ENCODE measurements around the gene SH3TC1. TPM values are rescaled to one million over a fixed set of nuclear protein-coding genes. Genes with fewer than 3 reads are reported as not detected.

SH3TC1 gene
- total RNA-seq, 2 experiments from 2014 or later, result 119 to 127 TPM

DNA sequence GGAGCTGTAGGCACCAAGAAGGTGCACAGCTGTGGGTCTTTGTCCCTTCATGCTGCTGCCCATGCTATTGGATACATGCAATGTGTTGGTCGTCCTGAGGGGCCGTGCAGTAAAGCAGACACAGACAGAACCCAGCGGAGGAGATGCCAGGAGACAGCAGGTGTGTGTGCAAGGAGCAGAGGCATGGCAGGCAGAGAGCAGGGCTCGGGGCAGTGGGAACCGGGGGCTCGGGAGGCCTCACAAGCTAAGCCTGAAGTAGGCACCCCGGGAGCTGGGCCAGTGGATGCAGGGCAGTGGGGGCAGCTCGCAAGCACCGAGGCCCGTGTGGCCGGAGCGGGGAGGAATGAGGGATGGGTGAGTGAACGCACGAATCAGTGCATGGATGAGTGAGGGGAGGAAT is 83.7 kb downstream of the SH3TC1 start:
- no peak overlapping the region for H3K4me3 ChIP-seq (ENCODE audit: low read length)
- no peaks in the 10 kb centered on the region for H3K9me3 Mint-ChIP-seq
- CTCF ChIA-PET, result no interaction called here
- no peaks in the 10 kb centered on the region for H3K27me3 Mint-ChIP-seq
- no peaks in the 10 kb centered on the region for H3K36me3 ChIP-seq (ENCODE audit: insufficient read depth, low read length)
- TF ChIP-seq, protein P1, sequence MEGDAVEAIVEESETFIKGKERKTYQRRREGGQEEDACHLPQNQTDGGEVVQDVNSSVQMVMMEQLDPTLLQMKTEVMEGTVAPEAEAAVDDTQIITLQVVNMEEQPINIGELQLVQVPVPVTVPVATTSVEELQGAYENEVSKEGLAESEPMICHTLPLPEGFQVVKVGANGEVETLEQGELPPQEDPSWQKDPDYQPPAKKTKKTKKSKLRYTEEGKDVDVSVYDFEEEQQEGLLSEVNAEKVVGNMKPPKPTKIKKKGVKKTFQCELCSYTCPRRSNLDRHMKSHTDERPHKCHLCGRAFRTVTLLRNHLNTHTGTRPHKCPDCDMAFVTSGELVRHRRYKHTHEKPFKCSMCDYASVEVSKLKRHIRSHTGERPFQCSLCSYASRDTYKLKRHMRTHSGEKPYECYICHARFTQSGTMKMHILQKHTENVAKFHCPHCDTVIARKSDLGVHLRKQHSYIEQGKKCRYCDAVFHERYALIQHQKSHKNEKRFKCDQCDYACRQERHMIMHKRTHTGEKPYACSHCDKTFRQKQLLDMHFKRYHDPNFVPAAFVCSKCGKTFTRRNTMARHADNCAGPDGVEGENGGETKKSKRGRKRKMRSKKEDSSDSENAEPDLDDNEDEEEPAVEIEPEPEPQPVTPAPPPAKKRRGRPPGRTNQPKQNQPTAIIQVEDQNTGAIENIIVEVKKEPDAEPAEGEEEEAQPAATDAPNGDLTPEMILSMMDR (IDR thresholded peaks at IDR 0.05), result no peak
- H3K27ac Mint-ChIP-seq, result no peak overlapping the region
- intact Hi-C loops (cut with DNase I, micrococcal nuclease), result no loop called here
- no peaks in the 10 kb centered on the region for H3K36me3 Mint-ChIP-seq (ENCODE audit: low read depth)
- H3K9me3 ChIP-seq (ENCODE audit: control insufficient read depth in 1 of 2, insufficient read depth in 1 of 2, low read length in 2 of 2), result no peaks in the 10 kb centered on the region
- no peaks in the 10 kb centered on the region for H3K4me1 Mint-ChIP-seq (ENCODE audit: low read depth)
- no peaks in the 10 kb centered on the region for H3K4me1 ChIP-seq (ENCODE audit: insufficient read depth, low read length)
- no peak for ATAC-seq (ENCODE audit: poor library complexity)
- H3K4me3 Mint-ChIP-seq, result no peak overlapping the region
- POLR2A ChIA-PET, result no interaction called here
- DNase-seq, result no peak
- no peak overlapping the region for H3K27ac ChIP-seq (ENCODE audit: low read depth in 1 of 2, low read length in 2 of 2)
- H3K27me3 ChIP-seq (ENCODE audit: control insufficient read depth in 1 of 2, insufficient read depth in 2 of 2, low read length in 2 of 2), result no peaks in the 10 kb centered on the region

DNA sequence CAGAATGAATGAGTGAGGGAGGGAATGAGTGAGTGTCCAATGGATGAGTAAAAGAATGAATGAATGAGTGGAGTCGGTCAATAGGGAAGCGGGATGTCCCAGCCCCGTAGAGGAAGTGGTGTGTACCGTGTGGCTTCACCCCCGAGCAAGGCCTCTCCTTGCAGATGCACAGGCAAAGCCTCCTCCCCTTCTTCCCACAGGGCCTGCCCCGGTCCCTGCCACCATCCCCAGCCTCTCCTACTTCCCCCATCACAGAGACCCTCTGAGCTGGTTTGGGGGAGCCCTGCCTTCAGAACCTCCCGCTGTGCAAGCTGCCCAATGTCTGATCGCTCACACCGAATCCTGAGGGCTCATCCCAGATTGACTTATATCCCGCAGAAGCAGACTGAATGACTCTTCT is 84.1 kb downstream of the SH3TC1 start:
- CTCF ChIA-PET, result no interaction called here
- no peaks in the 10 kb centered on the region for H3K27me3 ChIP-seq (ENCODE audit: control insufficient read depth in 1 of 2, insufficient read depth in 2 of 2, low read length in 2 of 2)
- no peaks in the 10 kb centered on the region for H3K9me3 Mint-ChIP-seq
- H3K4me1 ChIP-seq (ENCODE audit: insufficient read depth, low read length), result no peaks in the 10 kb centered on the region
- no peaks in the 10 kb centered on the region for H3K27me3 Mint-ChIP-seq
- H3K27ac ChIP-seq (ENCODE audit: low read depth in 1 of 2, low read length in 2 of 2), result no peak overlapping the region
- H3K4me3 Mint-ChIP-seq, result no peak overlapping the region
- H3K4me3 ChIP-seq (ENCODE audit: low read length), result no peak overlapping the region
- no peaks in the 10 kb centered on the region for H3K36me3 ChIP-seq (ENCODE audit: insufficient read depth, low read length)
- DNase-seq, result no peak
- intact Hi-C loops (cut with DNase I, micrococcal nuclease), result no loop called here
- TF ChIP-seq, protein P1 (IDR thresholded peaks at IDR 0.05), result no peak
- no peak overlapping the region for H3K27ac Mint-ChIP-seq
- no peaks in the 10 kb centered on the region for H3K9me3 ChIP-seq (ENCODE audit: control insufficient read depth in 1 of 2, insufficient read depth in 1 of 2, low read length in 2 of 2)
- POLR2A ChIA-PET, result no interaction called here
- H3K4me1 Mint-ChIP-seq (ENCODE audit: low read depth), result no peaks in the 10 kb centered on the region
- no peaks in the 10 kb centered on the region for H3K36me3 Mint-ChIP-seq (ENCODE audit: low read depth)
- ATAC-seq (ENCODE audit: poor library complexity), result no peak

DNA sequence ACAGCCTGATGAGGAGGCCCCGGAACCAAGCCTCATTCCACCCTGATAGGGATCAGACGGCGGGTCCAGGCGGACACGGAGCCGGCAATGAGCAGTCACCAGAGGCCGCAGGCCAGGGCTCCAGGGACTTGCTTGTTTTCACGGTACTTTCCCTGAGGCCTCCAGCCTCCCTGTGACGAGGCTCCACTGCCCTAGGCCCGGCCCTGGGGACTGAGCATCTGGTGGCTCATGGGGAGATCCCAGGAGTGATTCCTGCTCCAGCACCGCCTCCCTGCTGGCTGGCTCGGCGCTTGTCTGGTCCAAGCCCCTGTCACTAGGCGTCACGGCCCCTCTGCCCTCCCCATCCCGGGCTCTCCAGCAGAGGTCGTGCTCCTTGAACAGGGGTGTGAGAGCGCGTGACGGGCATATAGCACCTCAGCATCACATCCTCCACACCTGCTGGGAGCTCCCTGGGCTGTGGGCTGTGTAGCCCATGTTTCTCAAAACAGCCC is 84.6 kb downstream of the SH3TC1 start:
- H3K27ac ChIP-seq (ENCODE audit: low read depth in 1 of 2, low read length in 2 of 2), result no peak overlapping the region
- no peaks in the 10 kb centered on the region for H3K27me3 ChIP-seq (ENCODE audit: control insufficient read depth in 1 of 2, insufficient read depth in 2 of 2, low read length in 2 of 2)
- ATAC-seq (ENCODE audit: poor library complexity) (no peak), DNase-seq (no peak)
- POLR2A ChIA-PET, result no interaction called here
- no peaks in the 10 kb centered on the region for H3K36me3 ChIP-seq (ENCODE audit: insufficient read depth, low read length)
- Mint-ChIP-seq H3K27me3 (no peaks in the 10 kb centered on the region), H3K9me3 (no peaks in the 10 kb centered on the region), H3K4me1 (ENCODE audit: low read depth) (no peaks in the 10 kb centered on the region), H3K4me3 (no peak overlapping the region), H3K27ac (no peak overlapping the region), H3K36me3 (ENCODE audit: low read depth) (no peaks in the 10 kb centered on the region)
- TF ChIP-seq, protein P1 (IDR thresholded peaks at IDR 0.05), result no peak
- no peaks in the 10 kb centered on the region for H3K4me1 ChIP-seq (ENCODE audit: insufficient read depth, low read length)
- H3K4me3 ChIP-seq (ENCODE audit: low read length), result no peak overlapping the region
- CTCF ChIA-PET, result no interaction called here
- no peaks in the 10 kb centered on the region for H3K9me3 ChIP-seq (ENCODE audit: control insufficient read depth in 1 of 2, insufficient read depth in 1 of 2, low read length in 2 of 2)
- intact Hi-C loops (cut with DNase I, micrococcal nuclease), result no loop called here

Data from CD4-positive, alpha-beta T cell (primary cell).